Peyer's patch (tissue), 4 donors: ENCODE data around the gene POLD2.

Experiments
- CTCF ChIP-seq, 6 experiments: fragments of 450-650 bp in 4 of 6; fragments of 200-600 bp in 2 of 6; sonication (generic) in 1 of 6; IDR thresholded peaks; one replicate each; pipeline ENCODE4 v1.5.1; 2017 to 2019; ENCODE audit warnings: antibody characterized with exemption in 6 of 6, mild to moderate bottlenecking in 3 of 6, moderate library complexity in 1 of 6
- POLR2A ChIP-seq, 2 donors: fragments of 450-650 bp; IDR thresholded peaks; one replicate each; pipeline ENCODE4 v1.5.1; 2017; ENCODE audit warnings: antibody characterized with exemption in 2 of 2, mild to moderate bottlenecking in 2 of 2, moderate library complexity in 2 of 2

GRCh38 chr7:44095781-44096180, 27.6 kb downstream of the POLD2 start:
- TF ChIP-seq CTCF (IDR thresholded peaks at IDR 0.05), result no peak
- no peak for TF ChIP-seq POLR2A (IDR thresholded peaks at IDR 0.05)
